IMR-90 (cell line): Measurements from ENCODE around the gene CFDP1. TPM values are rescaled to one million over a fixed set of nuclear protein-coding genes. Genes with fewer than 3 reads are reported as not detected.

Source experiments
- ATAC-seq: fragments of 200-7000 bp; cut with Tn5 transposase; 2 replicates; pipeline ENCODE4 v1.9.1; 2020; ENCODE audit warnings: low read depth, mild to moderate bottlenecking, moderate library complexity
- BruUV-seq: library from RNA; stranded (reverse); fragments of 400-500 nt; replicated peaks from 2 replicates; lab custom pipeline; 2021; lab: Mats Ljungman, UMichigan
- CTCF ChIA-PET: fragments of 300-600 bp; formaldehyde crosslinking; extraction: SDS; loops from one replicate; lab custom pipeline; 2021; ENCODE audit warnings: antibody characterized with exemption; lab: Yijun Ruan, JAX
- POLR2A ChIA-PET: fragments of 300-600 bp; sonication (Branson Sonifier 250); formaldehyde crosslinking; loops from one replicate; lab custom pipeline; 2022; ENCODE audit warnings: antibody characterized with exemption; ENCODE audit not compliant: unreplicated experiment; lab: Charles Lee
- DNase-seq: peaks from one replicate; pipeline ENCODE4 v3.0.0; 2013
- H2AFZ ChIP-seq: replicated peaks from 2 replicates; pipeline ENCODE3; 2013; ENCODE audit warnings: low read length, mild to moderate bottlenecking; ENCODE audit not compliant: poor library complexity
- H2AK5ac ChIP-seq: 2 replicates; pipeline ENCODE4 v1.6.1; 2013; ENCODE audit warnings: low read depth, low read length, inconsistent platforms
- H2AK9ac ChIP-seq: replicated peaks from 2 replicates; pipeline ENCODE3; 2013; ENCODE audit warnings: mild to moderate bottlenecking, low read depth, low read length, moderate library complexity; ENCODE audit not compliant: poor library complexity
- H2BK120ac ChIP-seq: 2 replicates; pipeline ENCODE4 v1.6.1; 2013; ENCODE audit warnings: low read depth, low read length, inconsistent platforms
- H2BK15ac ChIP-seq: 3 replicates; pipeline ENCODE4 v1.6.1; 2013; ENCODE audit warnings: low read depth, low read length, inconsistent platforms
- H2BK20ac ChIP-seq: 2 replicates; pipeline ENCODE4 v1.6.1; 2013; ENCODE audit warnings: low read depth, mild to moderate bottlenecking, inconsistent platforms, low read length, moderate library complexity
- H2BK5ac ChIP-seq: 2 replicates; pipeline ENCODE4 v1.6.1; 2013; ENCODE audit warnings: mild to moderate bottlenecking, low read depth, low read length, inconsistent platforms; ENCODE audit not compliant: poor library complexity, severe bottlenecking
- H3K14ac ChIP-seq: replicated peaks from 2 replicates; pipeline ENCODE4 v1.6.1; 2013; ENCODE audit warnings: low read depth, low read length, inconsistent platforms
- H3K18ac ChIP-seq: 2 replicates; pipeline ENCODE4 v1.6.1; 2013; ENCODE audit warnings: low read depth, low read length, control low read depth
- H3K23ac ChIP-seq: 2 replicates; pipeline ENCODE4 v1.6.1; 2013; ENCODE audit warnings: low read depth, low read length, inconsistent platforms
- H3K27ac ChIP-seq: 2 replicates; pipeline ENCODE4 v1.5.1; 2013; ENCODE audit warnings: mild to moderate bottlenecking, control low read depth, low read length; ENCODE audit not compliant: insufficient read depth
- H3K27me3 ChIP-seq: 2 replicates; pipeline ENCODE4 v1.6.1; 2013; ENCODE audit warnings: low read length; ENCODE audit not compliant: control insufficient read depth, insufficient read depth
- H3K36me3 ChIP-seq: 2 replicates; pipeline ENCODE4 v1.6.1; 2013; ENCODE audit warnings: low read length, mixed read lengths; ENCODE audit not compliant: control insufficient read depth, insufficient read depth
- H3K4ac ChIP-seq: 2 replicates; pipeline ENCODE4 v1.6.1; 2013; ENCODE audit warnings: low read depth, low read length, inconsistent platforms
- H3K4me1 ChIP-seq: 2 replicates; pipeline ENCODE4 v1.6.1; 2013; ENCODE audit warnings: low read length, mixed read lengths; ENCODE audit not compliant: control insufficient read depth, insufficient read depth
- H3K4me2 ChIP-seq: 2 replicates; pipeline ENCODE4 v1.6.1; 2013; ENCODE audit warnings: low read depth, mild to moderate bottlenecking, control low read depth, low read length, moderate library complexity
- H3K4me3 ChIP-seq: 2 replicates; pipeline ENCODE4 v1.5.1; 2013; ENCODE audit warnings: low read depth, mild to moderate bottlenecking, control low read depth, low read length, moderate library complexity; ENCODE audit not compliant: insufficient read depth
- H3K56ac ChIP-seq: 2 replicates; pipeline ENCODE4 v1.6.1; 2013; ENCODE audit warnings: low read length, inconsistent platforms; ENCODE audit not compliant: insufficient read depth; ENCODE audit errors: extremely low read depth
- H3K79me1 ChIP-seq, 2 experiments: 2 replicates each; pipeline ENCODE4 v1.6.1; 2013; ENCODE audit warnings: low read length in 2 of 2, inconsistent platforms in 1 of 2, low read depth in 1 of 2
- H3K9ac ChIP-seq: 2 replicates; pipeline ENCODE4 v1.6.1; 2013; ENCODE audit warnings: low read depth, low read length, control low read depth
- H3K9me1 ChIP-seq: 2 replicates; pipeline ENCODE4 v1.6.1; 2013; ENCODE audit warnings: low read length, inconsistent platforms; ENCODE audit not compliant: insufficient read depth
- H3K9me3 ChIP-seq: 2 replicates; pipeline ENCODE4 v1.6.1; 2013; ENCODE audit warnings: low read length; ENCODE audit not compliant: control insufficient read depth, insufficient read depth
- H4K20me1 ChIP-seq: 2 replicates; pipeline ENCODE4 v1.6.1; 2013; ENCODE audit warnings: low read length, inconsistent platforms; ENCODE audit not compliant: insufficient read depth
- H4K5ac ChIP-seq: 2 replicates; pipeline ENCODE4 v1.6.1; 2013; ENCODE audit warnings: mild to moderate bottlenecking, low read depth, low read length, control low read depth
- H4K8ac ChIP-seq, 2 experiments: 2 replicates each; pipeline ENCODE4 v1.6.1; 2013; ENCODE audit warnings: low read depth in 2 of 2, low read length in 2 of 2, control low read depth in 1 of 2, inconsistent platforms in 1 of 2
- H4K91ac ChIP-seq: 2 replicates; pipeline ENCODE4 v1.6.1; 2013; ENCODE audit warnings: low read depth, low read length, inconsistent platforms; ENCODE audit not compliant: insufficient read depth
- BHLHE40 ChIP-seq: fragments of 150-350 bp; IDR thresholded peaks from 2 replicates; pipeline ENCODE4 v1.6.1; 2016; ENCODE audit warnings: mild to moderate bottlenecking, low read depth, low read length
- CEBPB ChIP-seq: IDR thresholded peaks from 2 replicates; pipeline ENCODE4 v1.6.1; 2012; ENCODE audit warnings: low read depth, low read length, improper control_type of control experiment
- CHD1 ChIP-seq: IDR thresholded peaks from 2 replicates; pipeline ENCODE4 v1.6.1; 2012; ENCODE audit warnings: low read depth, low read length, improper control_type of control experiment
- CTCF ChIP-seq: conservative IDR thresholded peaks from 2 replicates; pipeline ENCODE4 v1.5.1; 2012; ENCODE audit warnings: mild to moderate bottlenecking, low read depth, low read length, improper control_type of control experiment
- ELK1 ChIP-seq: fragments of 150-350 bp; IDR thresholded peaks from 2 replicates; pipeline ENCODE4 v1.6.1; 2016; ENCODE audit warnings: low read depth, mild to moderate bottlenecking, low read length, moderate library complexity, borderline replicate concordance
- FOS ChIP-seq: fragments of 150-350 bp; IDR thresholded peaks from 2 replicates; pipeline ENCODE4 v1.6.1; 2016; ENCODE audit warnings: low read depth, low read length
- MAFK ChIP-seq: IDR thresholded peaks from 2 replicates; pipeline ENCODE4 v1.6.1; 2012; ENCODE audit warnings: low read depth, low read length, improper control_type of control experiment
- MAZ ChIP-seq: IDR thresholded peaks from 2 replicates; pipeline ENCODE4 v1.6.1; 2012; ENCODE audit warnings: low read depth, mild to moderate bottlenecking, low read length, improper control_type of control experiment, moderate library complexity, borderline replicate concordance
- MXI1 ChIP-seq: IDR thresholded peaks from 2 replicates; pipeline ENCODE4 v1.6.1; 2012; ENCODE audit warnings: low read depth, mild to moderate bottlenecking, low read length, moderate library complexity, borderline replicate concordance
- NFE2L2 ChIP-seq: fragments of 150-350 bp; IDR thresholded peaks from 2 replicates; pipeline ENCODE4 v1.6.1; 2016; ENCODE audit warnings: low read depth, mild to moderate bottlenecking, low read length
- POLR2A ChIP-seq: IDR thresholded peaks from 2 replicates; pipeline ENCODE4 v1.6.1; 2012; ENCODE audit warnings: mild to moderate bottlenecking, low read depth, low read length
- RAD21 ChIP-seq: IDR thresholded peaks from 2 replicates; pipeline ENCODE4 v1.6.1; 2012; ENCODE audit warnings: low read length, improper control_type of control experiment
- RCOR1 ChIP-seq: IDR thresholded peaks from 2 replicates; pipeline ENCODE4 v1.6.1; 2012; ENCODE audit warnings: mild to moderate bottlenecking, low read length, improper control_type of control experiment; ENCODE audit not compliant: insufficient replicate concordance
- RFX5 ChIP-seq: IDR thresholded peaks from 2 replicates; pipeline ENCODE4 v1.8.0; 2012; ENCODE audit warnings: low read depth, mild to moderate bottlenecking, low read length, moderate library complexity
- SMC3 ChIP-seq: fragments of 150-350 bp; IDR thresholded peaks from 2 replicates; pipeline ENCODE4 v1.6.1; 2016; ENCODE audit warnings: low read depth, mild to moderate bottlenecking, antibody characterized with exemption, low read length, moderate library complexity
- WGBS, 2 experiments: methylation state at CpG; one replicate each; pipeline versions ENCODE4 v1.1.5 to v1.1.7; 2013; ENCODE audit warnings: missing lambda C conversion rate in 2 of 2; ENCODE audit not compliant: insufficient read length in 1 of 2; ENCODE audit errors: extremely low coverage in 2 of 2; 5-methylcytosine and 5-hydroxymethylcytosine counted together
- dilution Hi-C: fragments of 300-500 bp; cut with HindIII; formaldehyde crosslinking; loops from one replicate; pipeline ENCODE4 v1.14.3; 2018; ENCODE audit warnings: low sequenced_read_pairs; ENCODE audit not compliant: unreplicated experiment
- in situ Hi-C: fragments of 300-500 bp; cut with MboI; formaldehyde crosslinking; loops from 3 replicates; pipeline ENCODE4 v1.14.3; 2019; ENCODE audit warnings: low sequenced_read_pairs, inconsistent platforms, mixed read lengths
- intact Hi-C: fragments of 100-400 bp; cut with micrococcal nuclease; formaldehyde crosslinking; loops from 2 replicates; pipeline ENCODE4 v1.10.0; 2022
- polyA plus RNA-seq, 3 experiments: library from polyadenylated mRNA; depleted of rRNA; stranded (reverse); fragments of >200 nt; gene quantifications; 2 replicates each; pipeline ENCODE4 v1.2.3, GENCODE V29; 2012; ENCODE audit warnings: low replicate concordance in 1 of 3
- total RNA-seq: library from RNA; depleted of rRNA; stranded (reverse); fragments of >200 nt; gene quantifications from 2 replicates; pipeline ENCODE4 v1.2.3, GENCODE V29; 2012
- TF ChIP-seq, protein P1 (sequence below): fragments of 150-350 bp; IDR thresholded peaks from 2 replicates; pipeline ENCODE4 v1.6.1; 2017; ENCODE audit warnings: mild to moderate bottlenecking, antibody characterized with exemption, low read length, low read depth

The CFDP1 gene
- total and polyA plus RNA-seq, 2 of the 4 experiments (the other 2 are of a cell fraction), result 15.6 to 38.7 TPM

GRCh38 chr16:75287708-75288107 is 145.6 kb downstream of the CFDP1 start:
- in situ Hi-C loops, result no loop called here

More at GRCh38 chr16:75287708-75288107, 145.6 kb downstream of the CFDP1 start:
- Histone ChIP-seq H2BK5ac (no peak overlapping the region), H4K5ac (no peak overlapping the region), H3K9me1 (peaks cover 10% of the 10 kb centered on the region), H3K18ac (no peak overlapping the region), H3K4ac (no peak overlapping the region), H3K9me3 (no peaks in the 10 kb centered on the region), H3K27ac (no peak overlapping the region), H2BK20ac (no peak overlapping the region), H2AK9ac (peak overlapping the region; percentile 44), H3K4me2 (no peak overlapping the region), H2BK120ac (no peak overlapping the region), H3K4me1 (no peaks in the 10 kb centered on the region), H3K79me1 (no peaks in the 10 kb centered on the region; a peak in 1 of 4 replicates), H2AFZ (no peak overlapping the region), H3K9ac (no peak overlapping the region), H4K20me1 (no peaks in the 10 kb centered on the region), H4K91ac (no peak overlapping the region), H3K56ac (no peak overlapping the region), H3K14ac (no peak overlapping the region), H3K4me3 (no peak overlapping the region), H3K23ac (no peak overlapping the region), H3K36me3 (peaks cover 11% of the 10 kb centered on the region; the same call in 1 of the 2 replicates), H2BK15ac (no peak overlapping the region), H2AK5ac (no peak overlapping the region), H3K27me3 (no peaks in the 10 kb centered on the region), H4K8ac (no peak overlapping the region)
- 100% methylated on average over 4 of the region's 5 CpGs; no CpG with 5 or more reads in 1 of the 2 experiments for WGBS, 2 experiments
- dilution Hi-C loops (no loop called here), intact Hi-C loops (no loop called here)
- no TSS peak for BruUV-seq
- TF ChIP-seq MAZ (no peak), POLR2A (no peak), RAD21 (no peak), ELK1 (no peak), CEBPB (no peak), RFX5 (no peak), CTCF (no peak), MAFK (no peak), FOS (no peak), RCOR1 (no peak), BHLHE40 (no peak), SMC3 (no peak), CHD1 (no peak), NFE2L2 (no peak), MXI1 (no peak)
- TF ChIP-seq, protein P1, sequence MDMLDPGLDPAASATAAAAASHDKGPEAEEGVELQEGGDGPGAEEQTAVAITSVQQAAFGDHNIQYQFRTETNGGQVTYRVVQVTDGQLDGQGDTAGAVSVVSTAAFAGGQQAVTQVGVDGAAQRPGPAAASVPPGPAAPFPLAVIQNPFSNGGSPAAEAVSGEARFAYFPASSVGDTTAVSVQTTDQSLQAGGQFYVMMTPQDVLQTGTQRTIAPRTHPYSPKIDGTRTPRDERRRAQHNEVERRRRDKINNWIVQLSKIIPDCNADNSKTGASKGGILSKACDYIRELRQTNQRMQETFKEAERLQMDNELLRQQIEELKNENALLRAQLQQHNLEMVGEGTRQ, result no peak
- ChIA-PET CTCF (no interaction called here), POLR2A (no interaction called here)
- DNase-seq (no peak), ATAC-seq (no peak)
